NCI-H2081 (cell line): ENCODE data around the gene TMEM109.

Experiments
- DNase-seq, 2 experiments: peaks; one replicate each; lab custom pipeline; 2025; lab: John Stamatoyannopoulos, UW

TMEM109 gene

DNA sequence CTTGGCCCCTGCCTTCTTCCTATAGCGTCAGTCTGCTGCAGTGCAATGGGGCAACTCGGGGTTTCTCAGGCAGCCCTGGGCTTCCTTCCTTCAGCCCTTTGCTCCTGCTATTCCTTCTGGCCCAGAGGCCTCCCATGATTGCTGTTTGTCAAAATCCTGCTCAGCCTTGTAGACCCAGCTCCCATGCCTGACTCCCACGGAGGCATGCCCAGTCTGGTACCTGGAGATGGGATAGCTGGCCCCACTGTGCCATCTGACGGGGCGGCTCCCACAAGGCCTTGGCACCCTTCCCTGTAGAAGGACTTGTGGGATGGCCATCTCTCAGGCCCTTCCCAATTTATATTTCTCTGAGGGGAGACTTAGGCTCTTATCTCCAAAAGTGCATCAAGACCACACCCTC, 56.9 kb downstream of the TMEM109 start:
- DNase-seq = no peak

DNA sequence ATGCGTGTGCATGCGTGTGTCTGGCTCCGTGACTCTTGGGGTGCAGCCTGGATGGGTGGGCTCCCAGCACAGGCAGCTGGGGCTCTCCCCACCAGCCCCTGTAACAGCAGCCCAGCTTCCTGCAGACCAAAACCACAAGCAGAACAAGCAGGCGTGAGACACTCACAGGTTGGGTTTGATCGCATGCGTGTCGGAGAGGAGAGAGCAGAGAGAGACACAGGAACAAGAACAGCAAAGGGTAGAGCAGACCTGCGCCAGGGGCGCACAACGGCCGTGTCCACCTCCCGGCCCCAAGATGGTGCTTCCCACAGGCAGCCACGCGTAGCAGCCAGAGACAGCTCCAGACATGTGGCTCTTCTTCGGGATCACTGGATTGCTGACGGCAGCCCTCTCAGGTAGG, 57.6 kb downstream of the TMEM109 start, which contains the start of gene CD6:
TSS of gene CD6 (plus strand) at position 161 of the 400 bp plus-strand sequence. CDS start at position 347, 186 bp downstream.
- DNase-seq = no peak

DNA sequence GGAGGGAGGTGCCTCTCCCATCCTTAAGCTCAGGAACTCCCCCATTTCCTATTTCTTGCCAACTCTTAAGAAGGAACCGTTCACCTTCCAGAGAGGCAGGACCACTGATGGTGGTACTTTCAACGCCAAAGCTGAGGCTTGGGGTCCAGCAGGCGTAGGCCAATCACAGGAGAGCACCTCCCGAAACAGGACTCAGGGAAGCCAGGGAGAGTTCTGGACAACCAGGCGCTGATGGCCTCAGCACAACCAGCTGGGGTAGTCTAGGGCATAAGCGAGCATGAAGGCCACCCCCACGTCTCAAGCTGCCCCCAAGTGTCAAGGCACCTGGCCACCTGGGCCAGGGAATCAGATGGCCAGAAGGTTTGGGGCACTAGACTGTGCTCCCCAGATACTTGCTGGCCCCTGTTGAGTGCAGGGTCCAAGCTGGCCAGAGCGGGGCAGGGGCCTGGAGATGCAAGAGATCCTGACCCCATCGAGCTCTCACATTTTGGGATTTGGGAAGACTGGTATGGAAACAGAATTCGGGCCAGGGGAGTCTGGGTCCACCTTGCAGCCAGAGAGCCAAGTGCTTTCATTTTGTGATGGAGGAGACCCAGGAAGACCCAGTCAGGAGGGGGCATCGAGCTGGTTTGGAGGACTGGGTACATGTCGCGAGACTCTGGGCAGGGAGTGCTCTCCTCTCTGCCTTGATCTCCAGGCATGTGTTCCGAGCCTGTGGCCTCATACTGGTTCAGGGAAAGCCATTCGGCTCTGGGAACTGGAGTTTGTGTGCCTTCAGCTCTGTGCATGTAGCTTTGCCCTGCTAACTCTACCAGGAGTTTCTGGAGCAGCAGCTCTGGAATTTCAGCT, 58.4 kb downstream of the TMEM109 start:
- DNase-seq = no peak
